GM18907 (cell line): ENCODE measurements around the gene GRHL3.

ENCODE experiments used
- ATAC-seq: cut with Tn5 transposase; IDR thresholded peaks from one replicate; pipeline ENCODE4 v1.9.1; 2021; ENCODE audit warnings: mild to moderate bottlenecking, moderate library complexity; ENCODE audit not compliant: unreplicated experiment

GRHL3 gene

DNA sequence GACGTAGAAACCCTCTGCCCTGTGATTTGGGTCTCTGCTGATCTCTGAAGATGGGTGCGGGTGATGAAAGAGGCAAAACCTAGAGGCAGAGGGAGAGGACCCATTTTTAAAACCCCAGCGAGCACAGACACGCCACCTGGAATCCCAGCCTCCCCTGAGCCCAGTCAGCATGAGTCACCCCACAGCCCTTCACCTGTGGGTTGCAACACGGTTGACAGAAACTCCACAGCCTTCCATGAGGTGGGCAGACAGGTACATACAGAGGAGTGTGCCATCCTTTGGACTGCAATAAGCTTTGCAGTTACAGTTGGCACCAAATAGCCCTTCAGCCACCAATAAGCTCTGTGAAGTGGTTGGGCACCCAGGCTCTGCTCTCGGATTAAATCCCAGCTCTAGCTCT is 2.1 kb upstream of the GRHL3 start:
- ATAC-seq, result no peak

DNA sequence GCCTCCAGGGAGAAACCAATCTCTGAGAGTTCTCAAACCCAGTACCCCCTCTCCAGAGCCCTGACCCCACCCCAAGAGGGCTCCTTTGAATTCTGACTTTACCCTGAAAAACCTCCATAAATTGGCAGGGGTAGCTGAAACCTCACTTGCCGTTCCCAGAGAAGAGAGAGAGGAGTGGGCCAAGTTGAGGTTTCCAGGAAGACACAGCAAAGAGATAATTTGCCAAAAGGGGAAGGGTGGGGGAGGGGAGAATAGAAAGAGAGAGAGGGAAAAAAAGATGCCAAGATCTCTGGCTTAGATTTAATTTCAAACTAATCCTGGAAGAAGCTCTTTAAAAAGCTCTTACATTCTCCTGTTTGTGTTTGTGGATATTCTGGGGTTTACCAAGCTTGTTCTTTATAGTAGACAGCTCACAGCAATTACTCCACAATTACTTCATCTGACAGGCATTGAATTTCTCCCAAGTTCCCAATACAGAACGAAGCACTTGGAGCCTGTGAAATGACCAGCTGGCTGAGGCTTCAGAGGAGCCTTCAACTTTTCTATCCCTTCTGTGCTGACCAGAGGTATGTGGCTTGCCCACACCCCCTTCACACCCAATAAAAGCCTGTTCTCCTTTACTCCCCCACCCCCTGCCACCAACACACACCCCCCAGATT is 1.1 kb upstream of the GRHL3 start:
- no peak for ATAC-seq

DNA sequence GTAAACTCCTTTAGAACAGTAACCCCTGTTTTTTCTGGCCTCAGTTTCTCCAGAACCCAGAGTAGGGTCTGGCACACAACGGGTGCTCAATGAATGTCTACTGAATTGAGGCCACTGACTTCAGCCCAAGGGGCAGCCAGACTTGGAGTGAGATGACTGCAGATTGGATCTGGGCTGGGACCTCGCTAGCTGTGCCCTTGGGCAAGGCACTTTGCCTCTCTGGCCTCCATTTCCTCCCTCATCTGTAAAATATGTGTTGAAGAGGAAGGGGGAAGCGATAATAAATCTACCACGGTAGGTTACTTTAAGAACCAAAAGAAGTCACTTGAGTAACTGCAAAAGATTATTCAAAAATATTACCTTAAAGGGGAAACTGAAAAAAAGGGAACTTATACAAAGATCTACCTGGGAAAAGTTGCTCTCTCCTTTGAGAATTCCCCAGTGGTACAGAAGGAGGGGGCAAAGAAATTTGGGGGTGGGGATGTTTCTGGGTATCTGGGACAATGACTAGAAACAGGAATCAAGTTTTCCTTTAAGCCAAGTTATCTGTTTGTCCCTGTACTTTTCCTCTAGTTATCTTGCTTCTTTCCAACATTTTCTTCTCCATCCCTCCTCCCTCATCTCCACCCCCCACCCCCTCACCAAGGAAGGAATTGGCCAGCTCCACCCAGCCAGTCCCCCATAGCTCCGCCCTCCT is 394 bp upstream of the GRHL3 start:
- no peak for ATAC-seq

DNA sequence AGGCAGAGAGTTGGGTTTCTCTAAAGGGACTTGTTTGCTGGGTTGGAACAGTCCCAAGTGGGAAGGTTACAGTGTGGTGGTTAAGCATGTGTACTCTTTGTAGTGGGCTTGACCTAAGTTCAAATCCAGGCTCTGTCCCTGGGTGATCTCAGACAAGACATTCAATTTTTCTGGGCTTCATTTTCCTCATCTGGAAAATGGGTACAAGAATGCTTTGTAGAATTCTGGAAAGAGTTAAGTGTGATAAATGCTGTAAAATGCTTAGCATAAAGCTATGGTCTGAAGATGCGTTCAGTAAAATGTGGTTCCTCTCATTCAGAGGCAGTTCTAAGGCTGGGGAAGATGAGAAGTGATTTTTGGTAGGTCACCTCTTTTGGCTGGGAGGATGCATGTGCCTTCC is 805 bp downstream of the GRHL3 start:
- no peak for ATAC-seq

DNA sequence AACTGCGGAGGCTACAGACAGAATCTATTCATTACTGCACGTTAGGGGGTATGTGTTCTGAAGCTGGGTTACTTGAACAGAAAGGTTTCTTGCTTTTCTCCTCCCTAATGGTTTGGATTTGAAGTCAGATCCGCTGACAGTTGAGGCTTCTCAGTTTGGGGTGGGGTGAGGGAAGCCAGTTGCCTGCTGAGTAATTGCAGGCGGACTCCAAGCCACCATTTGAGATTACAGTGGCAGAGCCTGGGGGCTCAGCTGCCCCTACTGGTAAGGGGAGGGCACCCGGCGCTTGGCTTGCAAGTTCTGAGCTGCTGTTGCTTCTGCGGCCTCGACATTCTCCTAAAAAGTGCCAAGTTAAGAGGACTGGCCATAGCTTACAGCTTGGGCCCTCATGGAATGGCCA is 2.0 kb downstream of the GRHL3 start:
- no peak for ATAC-seq

DNA sequence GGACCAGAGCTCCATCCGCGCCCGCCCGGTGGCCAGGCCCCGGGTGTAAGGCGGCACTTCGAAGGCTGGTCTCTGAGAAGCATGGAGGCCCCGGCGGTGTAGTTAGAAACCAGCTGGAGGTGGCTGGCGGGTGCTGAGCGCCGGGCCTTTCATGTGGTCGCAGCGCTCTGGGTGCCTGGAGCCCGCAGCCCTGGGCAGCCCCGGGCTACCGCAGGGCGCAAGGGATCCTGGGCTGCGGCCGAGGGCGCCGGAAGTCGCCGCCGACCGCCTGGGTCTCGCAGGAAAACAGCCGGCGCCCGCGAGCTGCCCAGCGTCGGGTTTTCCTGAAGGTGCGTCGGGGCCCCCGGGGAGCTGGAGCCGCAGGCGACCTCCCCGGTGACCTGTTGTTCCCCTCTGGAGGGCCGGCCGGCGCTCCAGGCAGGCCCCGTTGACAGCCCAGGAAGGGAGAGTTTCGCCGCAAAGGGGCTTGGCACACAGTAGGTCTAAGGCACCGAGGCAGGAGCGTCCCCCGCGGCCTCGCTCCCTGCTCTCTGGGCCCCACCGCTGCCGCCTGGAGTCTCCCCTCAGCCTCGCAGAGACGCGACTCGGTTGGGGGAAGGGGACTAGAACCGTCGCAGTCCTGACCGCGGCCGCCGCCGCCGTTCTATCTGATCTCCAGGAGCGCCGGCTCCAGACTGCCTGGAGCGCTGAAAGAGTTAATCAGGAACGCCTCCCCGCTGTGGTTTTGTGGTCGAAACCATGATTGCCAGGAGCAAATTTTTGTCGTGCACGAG is 2.7 kb downstream of the GRHL3 start:
- peak; percentile 68 for ATAC-seq

DNA sequence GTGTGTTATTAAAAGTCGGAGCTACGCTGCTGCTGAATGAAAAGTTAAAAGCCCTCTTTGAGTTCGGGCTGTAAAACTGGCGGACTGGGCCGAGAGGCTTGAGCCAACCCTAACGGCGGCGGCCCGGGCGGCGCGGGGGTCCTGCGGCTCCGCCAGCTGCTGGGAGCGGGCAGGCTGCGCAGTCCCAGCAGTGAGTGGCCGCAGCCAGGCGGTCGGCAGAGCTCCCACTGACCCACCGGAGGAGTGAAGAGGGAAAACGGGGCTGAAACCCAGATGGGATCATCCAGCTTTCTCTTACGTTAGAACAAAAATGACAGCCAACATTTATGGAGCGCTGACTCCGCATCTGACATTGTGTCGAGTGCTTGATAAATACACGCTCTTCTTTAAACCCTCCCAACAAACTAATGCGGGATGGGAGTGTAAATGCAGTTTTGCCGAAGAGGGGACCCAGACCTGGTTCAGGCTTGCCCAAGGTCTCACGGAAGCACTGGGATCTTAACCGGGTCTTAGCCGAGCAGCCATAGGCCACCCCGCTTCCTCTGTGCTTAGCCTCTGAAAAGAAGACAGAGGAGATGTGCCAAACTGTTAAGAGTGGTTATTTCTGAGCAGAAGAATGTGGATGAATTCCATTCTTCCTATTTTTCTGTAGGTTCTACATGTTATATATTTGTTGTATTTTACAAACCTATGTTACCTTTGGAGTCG is 3.5 kb downstream of the GRHL3 start:
- no peak for ATAC-seq

DNA sequence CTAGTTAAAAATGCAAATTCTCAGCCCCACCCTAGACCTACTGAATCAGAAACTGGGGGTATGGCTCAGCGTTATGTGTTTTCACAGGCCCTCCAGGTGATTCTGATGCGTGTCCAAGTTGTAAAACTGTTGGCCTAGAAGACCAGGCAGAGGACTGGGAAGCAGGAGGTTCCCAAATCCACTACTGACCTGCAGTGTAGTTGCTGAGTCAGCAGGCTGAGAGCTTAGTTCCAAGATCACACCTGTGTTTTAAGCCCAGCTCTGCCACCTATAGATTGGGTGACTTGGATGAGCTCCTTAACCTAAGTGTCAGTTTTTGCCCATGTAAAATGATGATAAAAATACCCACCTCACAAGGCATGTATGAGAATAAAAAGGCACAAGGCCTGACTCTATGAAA is 4.1 kb downstream of the GRHL3 start:
- ATAC-seq, result no peak

DNA sequence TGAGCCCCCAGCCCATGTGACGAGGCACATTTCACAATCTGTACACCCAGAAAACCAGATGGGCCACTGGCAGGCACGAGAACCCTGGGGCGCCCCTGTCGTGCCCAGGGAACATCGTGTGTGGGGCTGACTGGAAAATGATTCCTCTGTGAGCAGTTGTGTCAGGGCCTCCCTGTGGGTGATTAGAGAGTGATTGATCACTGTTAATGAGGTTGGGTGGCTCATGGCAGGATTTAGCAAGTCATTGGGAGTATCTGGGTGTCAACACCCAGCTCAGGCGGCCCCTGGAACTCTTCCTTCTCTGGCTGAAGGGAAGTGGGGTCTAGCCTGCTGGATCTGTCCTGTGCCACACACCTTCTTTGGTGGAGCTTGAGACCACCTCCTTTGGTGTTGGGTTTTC is 5.7 kb downstream of the GRHL3 start:
- no peak for ATAC-seq

DNA sequence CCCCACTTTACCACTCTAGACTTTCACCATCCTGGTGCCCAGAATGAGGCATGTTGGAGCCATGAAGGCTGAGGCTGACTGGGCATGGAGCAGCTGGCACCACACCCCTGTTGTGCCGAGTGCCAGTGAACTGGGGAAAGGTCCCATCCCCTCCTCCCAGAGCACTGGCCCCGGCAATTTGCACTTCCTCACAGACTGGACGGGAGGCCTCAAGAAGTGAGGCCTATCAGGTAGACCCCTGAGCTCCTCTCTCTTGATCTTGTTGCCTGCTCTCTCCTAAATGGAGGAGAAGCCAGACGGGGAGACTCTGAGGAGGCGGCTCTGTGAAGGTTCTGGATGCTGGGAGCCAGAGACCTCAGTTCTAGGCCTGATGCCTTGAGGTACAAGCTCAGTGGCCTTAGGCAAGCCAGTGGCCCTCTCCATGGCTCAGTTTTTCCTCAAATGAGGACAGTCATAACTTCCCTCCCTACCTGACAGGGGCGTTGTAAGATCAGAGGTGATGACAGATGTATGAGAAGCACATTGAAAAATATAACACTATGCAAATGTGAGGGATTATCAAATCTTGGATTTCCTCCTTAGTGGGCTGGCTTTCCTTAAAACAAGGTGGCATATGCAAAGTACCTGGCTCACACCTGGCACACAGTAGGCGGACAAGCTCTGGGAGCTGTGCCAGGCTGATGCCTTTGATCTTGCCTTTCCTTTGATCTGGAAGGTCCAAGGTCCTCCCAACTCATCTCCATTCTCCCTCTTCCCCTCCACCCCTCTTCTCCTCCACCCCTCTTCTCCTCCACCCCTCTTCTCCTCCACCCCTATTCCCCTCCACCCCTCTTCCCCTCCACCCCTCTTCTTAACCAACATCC is 6.7 kb downstream of the GRHL3 start:
- ATAC-seq, result no peak

DNA sequence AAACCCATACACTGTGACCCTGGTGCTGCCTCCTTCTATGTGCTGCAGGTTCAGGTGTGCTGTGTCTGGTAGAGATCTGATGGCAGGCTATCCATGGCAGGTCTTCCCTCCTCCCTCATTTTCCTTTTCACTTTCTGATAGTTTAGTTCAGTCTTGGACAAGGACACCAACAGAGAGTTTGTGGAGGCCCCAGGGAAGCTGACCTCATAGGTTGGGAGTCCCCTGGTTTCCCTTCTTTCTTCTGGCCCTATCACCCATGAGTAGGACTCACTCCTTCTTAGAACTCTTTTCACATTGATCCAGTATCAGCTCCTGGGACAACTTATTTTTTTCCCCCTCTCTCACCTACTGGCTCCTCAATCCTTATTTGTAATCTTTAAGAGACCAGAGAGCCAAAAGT is 8.3 kb downstream of the GRHL3 start:
- no peak for ATAC-seq

DNA sequence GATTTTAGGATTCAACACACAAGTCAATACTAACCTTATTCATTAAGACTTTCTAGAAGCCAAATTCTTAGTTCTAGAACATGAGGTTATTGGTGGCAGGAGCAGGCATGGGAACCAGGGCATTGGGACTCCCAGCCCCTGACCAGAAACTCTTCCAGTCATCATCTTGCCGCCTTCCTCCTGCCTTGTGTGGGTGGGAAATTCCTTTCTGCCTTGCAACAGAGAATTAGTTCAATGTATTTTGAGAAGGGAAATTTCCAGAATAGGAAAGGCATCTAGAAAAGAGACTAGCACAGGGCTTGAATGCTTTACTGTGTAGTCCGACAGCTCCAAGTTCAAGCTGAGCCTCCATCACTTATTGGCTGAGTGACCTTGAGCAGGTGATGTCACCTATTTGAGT is 8.7 kb downstream of the GRHL3 start:
- no peak for ATAC-seq

DNA sequence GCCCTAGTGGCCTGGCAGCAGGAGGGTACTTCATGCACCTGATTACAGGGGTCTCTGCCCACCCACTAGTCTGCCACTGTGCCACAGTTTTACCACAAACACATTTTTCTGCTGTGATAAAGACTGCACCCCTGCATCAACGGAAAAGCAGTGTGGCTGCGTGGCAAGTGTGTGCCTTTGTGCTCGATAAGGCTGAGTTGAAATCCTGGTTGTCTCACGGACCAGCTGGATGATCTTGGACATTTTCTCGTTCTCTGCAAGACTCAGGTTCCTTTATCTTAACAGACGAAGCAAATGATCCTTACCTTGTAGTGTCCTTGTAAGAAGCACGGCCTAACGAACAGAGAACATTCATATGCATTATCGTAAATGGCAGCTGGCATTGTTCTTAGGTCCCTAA is 10.2 kb downstream of the GRHL3 start:
- ATAC-seq, result no peak

DNA sequence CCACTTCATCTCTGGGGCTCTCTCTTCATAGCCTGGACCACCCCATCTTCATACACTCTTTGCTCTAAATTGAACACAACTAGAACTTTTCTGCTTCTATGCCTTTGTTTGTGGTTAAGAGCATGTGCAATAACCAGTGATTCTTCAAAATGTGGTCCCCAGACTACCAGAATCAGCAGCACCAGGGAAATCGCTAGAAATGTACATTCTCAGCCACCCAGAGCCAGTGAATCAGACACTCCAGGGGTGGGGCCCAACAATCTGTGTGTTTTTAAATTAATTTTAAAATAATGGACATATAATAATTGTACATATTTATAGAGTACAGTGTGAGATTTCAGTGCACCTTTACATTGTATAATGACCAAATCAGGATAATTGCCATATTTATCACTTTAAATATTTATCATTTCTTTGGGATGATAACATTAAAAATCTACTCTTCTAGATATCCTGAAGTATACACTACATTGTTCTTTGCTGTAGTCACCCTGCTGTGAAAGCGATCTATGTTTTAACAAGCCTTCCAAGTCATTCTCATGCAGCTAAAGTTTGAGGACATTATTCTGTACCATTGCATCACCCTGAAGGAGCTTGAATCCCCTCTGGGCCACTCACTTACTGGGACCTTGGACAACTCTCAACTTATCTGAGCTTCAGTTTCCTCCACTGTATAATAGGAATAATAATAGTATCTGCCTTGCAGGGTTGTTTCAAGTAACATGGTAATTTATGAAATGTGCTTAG is 10.8 kb downstream of the GRHL3 start:
- ATAC-seq, result no peak

DNA sequence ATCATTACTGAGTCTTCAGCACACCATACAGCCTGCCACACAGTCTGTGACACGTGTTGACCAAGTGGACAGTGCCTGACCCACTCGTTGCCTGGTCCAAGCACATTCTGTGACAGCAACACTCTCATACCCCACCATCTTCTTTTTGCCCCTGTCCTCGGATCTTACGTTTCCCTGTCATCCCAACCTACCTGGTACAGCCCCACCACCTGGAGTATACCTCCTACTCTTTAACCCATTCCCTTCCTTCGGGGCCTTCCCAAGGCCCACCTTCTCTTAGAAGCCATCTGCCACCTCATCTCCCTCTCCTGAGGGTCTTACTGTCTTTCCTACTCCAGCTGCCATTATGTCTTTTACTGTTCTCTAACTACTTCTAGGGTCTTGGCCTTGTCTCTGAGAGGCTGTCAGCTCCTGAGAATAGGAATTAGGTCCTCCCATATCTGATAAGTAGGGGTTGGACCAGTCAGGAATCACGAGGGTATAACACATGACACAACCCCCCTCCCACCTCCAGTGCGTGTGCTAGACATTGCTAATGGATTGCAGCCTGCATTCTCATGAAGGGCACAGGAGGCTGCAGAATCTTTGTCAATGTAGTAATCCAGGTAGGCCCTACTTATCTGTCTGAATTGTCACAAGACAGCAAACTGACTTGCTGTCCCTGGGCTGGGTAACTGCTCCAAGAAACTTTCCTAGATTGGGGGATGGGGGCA is 13.0 kb downstream of the GRHL3 start:
- ATAC-seq, result no peak

DNA sequence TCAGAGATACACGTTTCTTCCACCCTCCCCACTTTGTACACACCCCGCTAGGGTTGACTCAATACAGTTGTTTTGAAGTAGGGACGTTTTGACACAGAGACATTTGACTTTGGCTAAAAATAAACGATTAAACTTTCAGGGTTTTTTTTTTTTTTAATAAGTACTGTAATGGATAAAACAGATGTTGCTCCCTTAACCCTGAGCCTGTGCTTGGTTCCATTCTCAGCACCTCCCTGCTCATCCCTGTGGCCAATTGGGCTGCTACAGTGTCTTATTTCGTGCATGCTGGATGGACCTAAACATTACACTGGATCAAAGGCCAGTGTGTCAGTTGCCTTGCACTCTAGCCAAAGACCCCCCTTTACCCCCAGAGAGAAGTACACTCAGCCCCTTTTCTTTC is 16.9 kb downstream of the GRHL3 start:
- no peak for ATAC-seq

DNA sequence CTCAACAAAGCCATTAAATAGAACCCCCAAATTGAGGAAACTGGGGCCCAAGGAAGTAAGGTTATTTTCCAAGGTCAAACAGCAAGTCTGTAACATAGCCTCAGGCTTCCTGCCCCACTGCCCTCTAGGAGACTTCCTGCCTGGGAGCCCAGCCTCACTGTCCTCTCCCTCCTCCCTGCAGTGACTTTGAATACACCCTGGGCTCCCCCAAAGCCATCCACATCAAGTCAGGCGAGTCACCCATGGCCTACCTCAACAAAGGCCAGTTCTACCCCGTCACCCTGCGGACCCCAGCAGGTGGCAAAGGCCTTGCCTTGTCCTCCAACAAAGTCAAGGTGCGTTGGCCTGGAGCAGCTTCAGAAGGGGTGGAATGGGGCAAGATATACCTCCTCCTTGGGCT is 18.3 kb downstream of the GRHL3 start:
- ATAC-seq, result no peak

DNA sequence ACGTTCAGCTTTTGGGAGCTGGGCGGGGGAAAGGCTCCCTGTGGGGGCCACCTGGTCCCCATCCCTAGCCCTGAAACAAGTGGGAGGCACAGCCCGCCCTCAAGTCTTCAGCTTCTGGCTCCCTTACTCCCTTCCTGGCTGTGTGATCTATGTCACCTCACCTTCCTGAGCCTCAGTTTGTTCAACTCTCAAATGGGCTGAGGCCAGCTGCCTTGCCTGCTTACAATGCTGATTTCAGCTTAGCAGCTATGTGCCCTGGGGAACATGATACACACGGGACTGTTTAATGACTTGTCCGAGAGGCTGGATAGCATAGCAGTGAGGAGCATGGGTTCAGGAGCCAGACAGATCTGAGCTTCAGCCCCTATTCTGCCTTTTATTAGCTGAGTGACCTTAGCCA is 19.3 kb downstream of the GRHL3 start:
- no peak for ATAC-seq

DNA sequence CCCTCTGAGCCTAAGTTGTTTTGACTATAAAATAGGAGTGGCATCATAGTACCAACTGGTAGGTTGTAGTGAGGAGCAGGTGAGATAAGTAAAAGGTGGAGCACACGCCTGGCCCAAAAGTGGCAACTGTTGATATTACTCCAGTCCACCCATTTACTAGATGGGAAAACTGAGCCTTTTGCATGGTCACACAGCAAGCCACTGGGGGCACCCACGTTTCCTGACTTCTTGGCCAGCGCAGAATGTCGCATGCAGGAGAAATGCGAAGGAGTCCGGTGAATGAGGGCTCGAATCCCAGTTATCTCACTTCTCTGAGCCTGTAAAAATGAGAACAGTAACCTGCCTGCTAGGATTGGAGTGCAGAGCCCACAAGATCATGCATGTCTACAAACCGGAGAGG is 20.8 kb downstream of the GRHL3 start:
- ATAC-seq, result no peak
